ENCODE measurements around the gene BBS9.

BBS9 gene

GRCh38 chr7:33339074-33339790 is 209.9 kb downstream of the BBS9 start:
- Histone ChIP-seq H3K27me3 (ENCODE audit: insufficient read depth, low read depth, severe bottlenecking) (no peaks in the 10 kb centered on the region), H3K36me3 (no peaks in the 10 kb centered on the region), H3K4me3 (ENCODE audit: low read depth, low read length) (no peak overlapping the region), H3K9me3 (ENCODE audit: severe bottlenecking) (no peaks in the 10 kb centered on the region), H3K27ac (no peak overlapping the region)
- TF ChIP-seq, protein P1, sequence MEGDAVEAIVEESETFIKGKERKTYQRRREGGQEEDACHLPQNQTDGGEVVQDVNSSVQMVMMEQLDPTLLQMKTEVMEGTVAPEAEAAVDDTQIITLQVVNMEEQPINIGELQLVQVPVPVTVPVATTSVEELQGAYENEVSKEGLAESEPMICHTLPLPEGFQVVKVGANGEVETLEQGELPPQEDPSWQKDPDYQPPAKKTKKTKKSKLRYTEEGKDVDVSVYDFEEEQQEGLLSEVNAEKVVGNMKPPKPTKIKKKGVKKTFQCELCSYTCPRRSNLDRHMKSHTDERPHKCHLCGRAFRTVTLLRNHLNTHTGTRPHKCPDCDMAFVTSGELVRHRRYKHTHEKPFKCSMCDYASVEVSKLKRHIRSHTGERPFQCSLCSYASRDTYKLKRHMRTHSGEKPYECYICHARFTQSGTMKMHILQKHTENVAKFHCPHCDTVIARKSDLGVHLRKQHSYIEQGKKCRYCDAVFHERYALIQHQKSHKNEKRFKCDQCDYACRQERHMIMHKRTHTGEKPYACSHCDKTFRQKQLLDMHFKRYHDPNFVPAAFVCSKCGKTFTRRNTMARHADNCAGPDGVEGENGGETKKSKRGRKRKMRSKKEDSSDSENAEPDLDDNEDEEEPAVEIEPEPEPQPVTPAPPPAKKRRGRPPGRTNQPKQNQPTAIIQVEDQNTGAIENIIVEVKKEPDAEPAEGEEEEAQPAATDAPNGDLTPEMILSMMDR (IDR thresholded peaks at IDR 0.05; ENCODE audit: low read depth, low read length) = no peak
- no peak for DNase-seq

DNA sequence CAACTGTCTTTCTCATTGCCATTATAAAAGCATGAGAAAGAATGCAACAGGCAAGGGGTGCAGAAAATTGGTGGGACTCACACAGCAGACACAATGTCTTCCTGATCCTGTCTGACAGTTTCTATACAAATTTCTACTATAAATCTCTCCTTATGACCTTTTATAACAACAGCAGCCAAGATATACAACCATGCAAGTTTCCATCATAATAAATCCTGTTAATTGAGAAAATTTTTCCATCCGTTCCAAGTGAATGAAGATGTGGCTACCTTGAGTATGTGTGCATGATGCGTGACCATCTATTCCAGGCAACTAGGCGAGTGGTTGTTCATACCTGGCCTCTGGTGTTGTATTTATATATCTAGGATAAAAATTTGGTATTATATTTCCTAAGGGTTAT is 216.7 kb downstream of the BBS9 start:
- TF ChIP-seq, protein P1 (IDR thresholded peaks at IDR 0.05; ENCODE audit: low read depth, low read length) = no peak
- Histone ChIP-seq H3K36me3 (no peaks in the 10 kb centered on the region), H3K9me3 (ENCODE audit: severe bottlenecking) (no peaks in the 10 kb centered on the region), H3K27me3 (ENCODE audit: insufficient read depth, low read depth, severe bottlenecking) (no peaks in the 10 kb centered on the region), H3K27ac (no peak overlapping the region), H3K4me3 (ENCODE audit: low read depth, low read length) (no peak overlapping the region)
- DNase-seq = no peak

- DNase-seq = no peak
- H3K36me3 ChIP-seq = no peaks in the 10 kb centered on the region
- no peaks in the 10 kb centered on the region for H3K9me3 ChIP-seq (ENCODE audit: severe bottlenecking)
- H3K27me3 ChIP-seq (ENCODE audit: insufficient read depth, low read depth, severe bottlenecking) = no peaks in the 10 kb centered on the region
- no peak overlapping the region for H3K4me3 ChIP-seq (ENCODE audit: low read depth, low read length)
- no peak overlapping the region for H3K27ac ChIP-seq
- TF ChIP-seq, protein P1 (IDR thresholded peaks at IDR 0.05; ENCODE audit: low read depth, low read length) = no peak
These were observed 221.2 kb downstream of the BBS9 start for GRCh38 chr7:33350577-33350976.

DNA sequence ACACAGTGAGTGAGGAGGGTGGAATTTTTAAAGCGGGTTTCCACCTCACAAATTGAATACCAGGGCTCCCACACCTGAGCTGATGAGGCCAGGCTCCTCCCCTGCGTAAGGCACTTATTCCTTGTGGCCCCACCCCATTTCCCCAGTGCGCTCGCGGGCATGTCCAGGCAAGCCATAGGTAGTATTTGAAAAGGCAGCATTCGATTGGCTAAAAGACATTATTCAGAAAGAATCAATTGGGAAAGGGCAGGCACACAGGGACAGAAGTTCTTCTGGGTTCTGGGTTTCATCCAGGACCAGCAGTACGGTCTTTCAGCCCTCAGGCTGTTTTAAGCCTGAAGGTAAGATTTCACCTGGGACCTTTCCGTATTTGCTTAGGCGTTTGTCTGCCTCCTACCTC is 222.3 kb downstream of the BBS9 start:
- DNase-seq = peak; percentile 8
- TF ChIP-seq, protein P1 (IDR thresholded peaks at IDR 0.05; ENCODE audit: low read depth, low read length) = no peak
- H3K27me3 ChIP-seq (ENCODE audit: insufficient read depth, low read depth, severe bottlenecking) = no peaks in the 10 kb centered on the region
- H3K36me3 ChIP-seq = no peaks in the 10 kb centered on the region
- no peak overlapping the region for H3K27ac ChIP-seq
- no peak overlapping the region for H3K4me3 ChIP-seq (ENCODE audit: low read depth, low read length)
- H3K9me3 ChIP-seq (ENCODE audit: severe bottlenecking) = no peaks in the 10 kb centered on the region

DNA sequence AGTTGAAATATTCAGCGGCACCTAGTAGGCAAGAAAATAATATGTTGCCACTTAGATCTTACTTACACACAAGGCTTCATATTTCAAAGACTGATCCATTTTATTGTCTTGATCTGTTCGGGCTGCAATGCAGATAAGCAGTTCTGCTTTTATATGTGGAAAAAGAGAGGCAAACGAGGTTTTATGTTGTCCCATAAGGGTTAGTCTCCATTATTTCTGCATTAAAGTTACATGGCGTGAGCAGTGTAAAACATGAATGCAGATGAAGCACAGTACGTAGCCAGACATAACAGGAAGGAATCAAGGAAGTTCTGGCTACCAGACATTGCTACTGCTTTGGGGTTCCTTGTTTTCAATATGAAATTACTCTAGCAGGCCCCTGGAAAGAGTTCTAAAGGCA is 224.8 kb downstream of the BBS9 start:
- TF ChIP-seq, protein P1 (IDR thresholded peaks at IDR 0.05; ENCODE audit: low read depth, low read length) = no peak
- H3K36me3 ChIP-seq = no peaks in the 10 kb centered on the region
- H3K4me3 ChIP-seq (ENCODE audit: low read depth, low read length) = no peak overlapping the region
- no peak overlapping the region for H3K27ac ChIP-seq
- no peaks in the 10 kb centered on the region for H3K9me3 ChIP-seq (ENCODE audit: severe bottlenecking)
- H3K27me3 ChIP-seq (ENCODE audit: insufficient read depth, low read depth, severe bottlenecking) = no peaks in the 10 kb centered on the region
- no peak for DNase-seq

DNA sequence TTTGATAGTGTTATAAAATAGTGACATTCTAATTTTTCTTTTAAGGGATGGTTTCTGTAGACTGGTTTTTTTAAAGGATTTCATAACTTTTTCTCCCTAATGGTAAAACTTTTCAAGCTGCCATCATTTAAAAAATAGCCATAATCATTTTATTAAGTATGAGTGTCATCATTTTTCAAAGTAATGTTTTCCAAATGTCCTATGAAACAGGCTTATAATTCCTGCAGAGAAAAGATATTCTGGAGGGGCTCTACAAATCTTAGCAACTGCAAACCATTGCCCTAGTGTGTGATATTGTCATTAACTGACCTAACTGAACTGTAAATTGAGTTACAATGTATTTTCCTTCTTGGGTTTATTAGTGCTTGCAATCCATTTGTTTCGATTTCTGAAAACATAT is 226.0 kb downstream of the BBS9 start:
- Histone ChIP-seq H3K9me3 (ENCODE audit: severe bottlenecking) (no peaks in the 10 kb centered on the region), H3K27ac (no peak overlapping the region), H3K36me3 (no peaks in the 10 kb centered on the region), H3K27me3 (ENCODE audit: insufficient read depth, low read depth, severe bottlenecking) (no peaks in the 10 kb centered on the region), H3K4me3 (ENCODE audit: low read depth, low read length) (no peak overlapping the region)
- TF ChIP-seq, protein P1 (IDR thresholded peaks at IDR 0.05; ENCODE audit: low read depth, low read length) = no peak
- no peak for DNase-seq
